ENCODE results near the gene ARHGEF38. TPM values are rescaled to one million over a fixed set of nuclear protein-coding genes. Genes with fewer than 3 reads are reported as not detected.
"Not testable (repeated sequence)": the region's sequence is repeated elsewhere in the genome, so short reads cannot be mapped to it uniquely, and the experiment has no call there.

Gene ARHGEF38
- total RNA-seq, 1 donor from 2014 or later = 0.42 TPM

DNA sequence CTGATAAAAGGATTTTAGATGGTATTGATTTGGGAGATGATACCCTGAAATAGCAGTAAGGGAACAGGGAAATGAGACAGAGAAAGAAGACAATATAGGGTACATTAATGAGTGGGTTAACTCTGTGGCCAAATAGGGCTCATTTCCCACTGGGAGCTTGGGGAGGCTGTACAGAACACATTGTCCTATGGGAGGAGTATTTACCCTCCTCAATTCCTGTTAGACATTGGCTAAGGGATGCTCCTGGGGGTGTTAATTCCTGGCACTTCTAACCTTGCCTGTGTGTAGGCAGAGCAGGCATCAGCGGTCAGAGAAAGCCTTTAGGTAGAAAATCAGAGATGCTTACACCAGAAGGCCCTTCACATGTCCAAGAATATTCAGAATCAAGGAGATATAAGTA lies 49.0 kb downstream of the ARHGEF38 start:
- Histone ChIP-seq H3K4me3 (ENCODE audit: low read depth, low read length) (no peak overlapping the region), H3K36me3 (ENCODE audit: control insufficient read depth, insufficient read depth, low read length) (no peaks in the 10 kb centered on the region)

DNA sequence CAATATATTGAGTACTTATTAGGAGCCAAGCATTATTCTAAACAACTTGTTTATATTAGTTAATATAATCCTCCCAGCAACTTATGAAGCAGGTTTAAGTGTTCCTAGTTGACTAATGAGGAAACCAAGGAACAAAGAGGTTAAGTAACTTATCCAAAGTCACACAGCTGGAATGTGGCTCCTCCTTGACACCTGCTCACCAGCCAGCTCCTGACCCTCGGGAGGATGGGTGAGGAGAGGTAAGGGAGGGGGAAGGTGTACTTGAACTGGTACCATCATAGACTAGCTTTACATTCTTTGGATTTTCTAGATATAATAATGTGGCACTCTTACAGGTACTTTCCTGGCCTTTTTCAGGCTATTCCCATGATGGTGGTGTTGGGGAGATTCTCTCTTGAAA lies 50.7 kb downstream of the ARHGEF38 start:
- TF ChIP-seq, protein P1, sequence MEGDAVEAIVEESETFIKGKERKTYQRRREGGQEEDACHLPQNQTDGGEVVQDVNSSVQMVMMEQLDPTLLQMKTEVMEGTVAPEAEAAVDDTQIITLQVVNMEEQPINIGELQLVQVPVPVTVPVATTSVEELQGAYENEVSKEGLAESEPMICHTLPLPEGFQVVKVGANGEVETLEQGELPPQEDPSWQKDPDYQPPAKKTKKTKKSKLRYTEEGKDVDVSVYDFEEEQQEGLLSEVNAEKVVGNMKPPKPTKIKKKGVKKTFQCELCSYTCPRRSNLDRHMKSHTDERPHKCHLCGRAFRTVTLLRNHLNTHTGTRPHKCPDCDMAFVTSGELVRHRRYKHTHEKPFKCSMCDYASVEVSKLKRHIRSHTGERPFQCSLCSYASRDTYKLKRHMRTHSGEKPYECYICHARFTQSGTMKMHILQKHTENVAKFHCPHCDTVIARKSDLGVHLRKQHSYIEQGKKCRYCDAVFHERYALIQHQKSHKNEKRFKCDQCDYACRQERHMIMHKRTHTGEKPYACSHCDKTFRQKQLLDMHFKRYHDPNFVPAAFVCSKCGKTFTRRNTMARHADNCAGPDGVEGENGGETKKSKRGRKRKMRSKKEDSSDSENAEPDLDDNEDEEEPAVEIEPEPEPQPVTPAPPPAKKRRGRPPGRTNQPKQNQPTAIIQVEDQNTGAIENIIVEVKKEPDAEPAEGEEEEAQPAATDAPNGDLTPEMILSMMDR (IDR thresholded peaks at IDR 0.05; ENCODE audit: insufficient read depth, low read length, poor library complexity, severe bottlenecking) = no peak
- no peaks in the 10 kb centered on the region for H3K27me3 ChIP-seq (ENCODE audit: control insufficient read depth, insufficient read depth, low read length)
- no peaks in the 10 kb centered on the region for H3K36me3 ChIP-seq (ENCODE audit: control insufficient read depth, insufficient read depth, low read length)
- no peak for DNase-seq (ENCODE audit: low read depth)
- no peak overlapping the region for H3K4me3 ChIP-seq (ENCODE audit: low read depth, low read length)

More for the DNA sequence above, 49.0 kb downstream of the ARHGEF38 start:
- no peaks in the 10 kb centered on the region for H3K27me3 ChIP-seq (ENCODE audit: control insufficient read depth, insufficient read depth, low read length)
- TF ChIP-seq, protein P1 (IDR thresholded peaks at IDR 0.05; ENCODE audit: insufficient read depth, low read length, poor library complexity, severe bottlenecking) = no peak
- no peak for DNase-seq (ENCODE audit: low read depth)

DNA sequence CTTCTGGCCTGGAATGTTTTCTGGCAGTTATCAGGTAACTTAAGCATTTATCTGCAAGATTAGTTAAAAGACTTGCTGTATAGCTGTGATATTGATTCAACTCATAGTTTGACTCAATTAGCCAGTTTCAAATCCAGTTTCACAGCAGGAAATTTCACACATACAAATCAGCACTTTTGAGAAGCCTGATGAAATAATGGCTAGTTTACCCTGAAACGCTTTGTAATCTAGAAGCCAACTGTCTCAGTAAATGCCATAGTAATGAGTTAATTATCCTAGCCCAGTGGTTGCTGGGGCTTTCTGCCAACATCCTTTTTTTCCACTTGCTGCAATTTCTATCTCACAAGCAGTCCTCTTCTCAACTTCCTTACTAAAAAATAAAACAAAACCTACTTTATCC lies 53.1 kb downstream of the ARHGEF38 start:
- TF ChIP-seq, protein P1 (IDR thresholded peaks at IDR 0.05; ENCODE audit: insufficient read depth, low read length, poor library complexity, severe bottlenecking) = no peak
- peak; percentile 32 for DNase-seq (ENCODE audit: low read depth)

DNA sequence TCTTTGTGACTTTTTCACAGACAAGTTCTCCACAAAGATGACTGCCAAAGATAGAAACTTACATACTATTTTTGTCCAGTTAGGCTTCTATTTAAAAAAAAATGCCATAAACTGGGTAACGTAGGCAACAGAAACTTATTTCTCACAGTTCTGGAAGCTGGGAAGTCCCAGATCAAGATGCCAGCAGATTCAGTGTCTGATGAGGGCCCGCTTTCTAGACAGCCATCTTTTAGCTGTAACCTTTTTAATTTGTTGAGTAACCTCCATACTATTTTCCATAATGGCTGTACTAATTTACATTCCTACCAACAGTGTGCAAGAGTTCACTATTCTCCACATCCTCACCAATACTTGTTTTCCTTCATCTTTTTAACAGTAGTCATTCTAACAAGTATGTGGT lies 55.5 kb downstream of the ARHGEF38 start:
- no peaks in the 10 kb centered on the region for H3K36me3 ChIP-seq (ENCODE audit: control insufficient read depth, insufficient read depth, low read length)
- H3K4me3 ChIP-seq (ENCODE audit: low read depth, low read length) = no peak overlapping the region
- H3K27me3 ChIP-seq (ENCODE audit: control insufficient read depth, insufficient read depth, low read length) = no peaks in the 10 kb centered on the region
- no peak for DNase-seq (ENCODE audit: low read depth)
- TF ChIP-seq, protein P1 (IDR thresholded peaks at IDR 0.05; ENCODE audit: insufficient read depth, low read length, poor library complexity, severe bottlenecking) = no peak

More for the DNA sequence above, 53.1 kb downstream of the ARHGEF38 start:
- H3K36me3 ChIP-seq (ENCODE audit: control insufficient read depth, insufficient read depth, low read length) = no peaks in the 10 kb centered on the region
- H3K4me3 ChIP-seq (ENCODE audit: low read depth, low read length) = no peak overlapping the region
- H3K27me3 ChIP-seq (ENCODE audit: control insufficient read depth, insufficient read depth, low read length) = no peaks in the 10 kb centered on the region

GRCh38 chr4:105609819-105610218 lies 57.4 kb downstream of the ARHGEF38 start:
- DNase-seq (ENCODE audit: low read depth); H3K36me3 ChIP-seq (ENCODE audit: control insufficient read depth, insufficient read depth, low read length); H3K27me3 ChIP-seq (ENCODE audit: control insufficient read depth, insufficient read depth, low read length); H3K4me3 ChIP-seq (ENCODE audit: low read depth, low read length): not testable (repeated sequence)

- DNase-seq (ENCODE audit: low read depth) = no peak
- TF ChIP-seq, protein P1 (IDR thresholded peaks at IDR 0.05; ENCODE audit: insufficient read depth, low read length, poor library complexity, severe bottlenecking) = no peak
These were observed 60.9 kb downstream of the ARHGEF38 start for GRCh38 chr4:105613306-105613705.

More at GRCh38 chr4:105613306-105613705, 60.9 kb downstream of the ARHGEF38 start:
- Histone ChIP-seq H3K4me3 (ENCODE audit: low read depth, low read length) (no peak overlapping the region), H3K27me3 (ENCODE audit: control insufficient read depth, insufficient read depth, low read length) (no peaks in the 10 kb centered on the region), H3K36me3 (ENCODE audit: control insufficient read depth, insufficient read depth, low read length) (no peaks in the 10 kb centered on the region)

All from kidney epithelial cell (primary cell).